Tibial nerve (tissue), 4 donors: ENCODE measurements around the gene PRRG4.

Experiments
- CTCF ChIP-seq, 5 experiments: fragments of 200-600 bp in 3 of 5; fragments of 450-650 bp in 2 of 5; sonication (generic) in 3 of 5; IDR thresholded peaks; one replicate each; pipeline ENCODE4 v1.5.1; 2016 to 2019; ENCODE audit warnings: antibody characterized with exemption in 5 of 5, mild to moderate bottlenecking in 3 of 5, moderate library complexity in 2 of 5
- EP300 ChIP-seq, 2 donors: sonication (generic); formaldehyde crosslinking; IDR thresholded peaks; one replicate each; pipeline ENCODE4 v1.6.1; 2017; ENCODE audit warnings: antibody characterized with exemption in 2 of 2, mild to moderate bottlenecking in 1 of 2
- POLR2A ChIP-seq, 2 donors: fragments of 450-650 bp; IDR thresholded peaks; one replicate each; pipeline ENCODE4 v1.6.1; 2017; ENCODE audit warnings: antibody characterized with exemption in 2 of 2, mild to moderate bottlenecking in 2 of 2, moderate library complexity in 2 of 2

GRCh38 chr11:32892355-32893092 lies 62.8 kb downstream of the PRRG4 start, which contains the start of gene QSER1:
- TF ChIP-seq CTCF (IDR thresholded peaks at IDR 0.05) (peak in 2 of 5 experiments; percentile 37 to 43), POLR2A (IDR thresholded peaks at IDR 0.05) (peak; percentile 58 to 79), EP300 (IDR thresholded peaks at IDR 0.05) (peak in 1 of 2 donors; percentile 70)
